Measurements from ENCODE around the gene P4HA2.
A peak's percentile ranks its signal among the peaks of the same experiment; 100 is the strongest.

Gene P4HA2

GRCh38 chr5:132246806-132247205 is 19.2 kb upstream of the P4HA2 start:
- no peak for DNase-seq

- no peak for DNase-seq
These were observed 17.9 kb upstream of the P4HA2 start for GRCh38 chr5:132245593-132245992.

- DNase-seq, result no peak
These were observed 15.8 kb upstream of the P4HA2 start for GRCh38 chr5:132243366-132243977.

DNA sequence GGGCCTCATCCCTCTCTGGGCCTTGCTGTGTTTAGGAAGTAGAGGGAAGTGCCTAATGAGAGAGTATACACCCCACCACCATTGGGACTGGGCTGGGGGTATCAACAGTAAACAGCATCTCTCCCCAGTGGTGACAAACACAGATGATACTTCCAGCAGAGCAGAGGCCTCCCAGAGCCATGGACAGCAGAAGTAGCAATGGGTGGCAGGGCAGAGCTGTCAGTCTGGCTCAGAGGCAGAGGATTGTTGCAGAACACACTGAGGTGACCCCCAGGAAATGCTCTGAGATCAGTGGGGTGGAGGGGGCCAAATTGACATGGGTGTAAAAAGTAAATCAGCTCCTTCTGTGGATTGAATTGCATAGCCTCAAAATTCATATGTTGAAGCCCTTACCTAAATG is 12.1 kb upstream of the P4HA2 start:
- DNase-seq, result no peak

- DNase-seq, result no peak
These were observed 11.3 kb upstream of the P4HA2 start for GRCh38 chr5:132238901-132239500.

DNA sequence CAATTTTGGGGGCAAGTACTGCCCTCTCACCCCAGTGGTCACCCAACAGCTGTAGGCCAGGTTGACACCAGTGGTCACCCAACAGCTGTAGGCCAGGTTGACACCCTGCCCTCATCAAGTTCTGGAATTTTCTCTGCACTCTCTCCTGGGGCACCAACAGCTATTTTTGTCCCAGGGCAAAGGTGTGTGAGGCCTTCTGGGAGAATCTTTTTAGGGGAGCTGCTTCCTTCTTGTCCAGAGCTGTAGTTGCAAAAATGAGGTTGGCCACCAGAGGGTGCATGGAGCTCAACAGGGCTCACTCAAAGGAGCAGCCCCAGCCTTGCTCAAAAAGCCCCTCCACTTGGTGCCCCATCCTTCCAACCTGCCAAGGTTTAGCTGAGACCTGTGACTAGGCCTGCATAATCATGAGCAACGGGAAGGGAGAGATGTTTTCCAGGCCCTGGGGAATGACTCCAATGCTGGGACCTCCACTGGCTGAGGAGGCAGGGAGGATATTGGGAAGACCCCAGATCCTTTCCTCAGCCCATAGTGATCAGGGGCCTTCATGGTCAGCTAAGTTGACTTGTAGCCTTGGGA is 10.6 kb upstream of the P4HA2 start:
- peak; percentile 57 for DNase-seq

DNA sequence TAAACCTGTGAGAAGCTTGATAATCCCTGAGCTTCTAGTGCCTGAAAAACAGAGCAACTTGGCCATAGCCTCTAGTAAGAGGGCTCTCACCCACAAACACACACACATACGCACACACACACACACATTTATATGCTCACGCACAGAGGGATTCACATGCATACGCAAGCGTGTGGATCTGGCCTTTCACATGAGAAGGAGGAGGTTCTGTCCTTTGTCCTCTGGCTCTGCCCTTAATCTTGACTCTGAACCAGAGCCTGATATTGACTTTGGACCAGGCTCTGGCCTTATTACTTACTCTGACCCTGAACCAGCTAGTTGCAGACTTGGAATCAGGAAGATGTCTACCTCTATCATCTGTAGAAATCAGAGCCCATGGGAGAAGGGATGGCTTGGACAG is 10.0 kb upstream of the P4HA2 start:
- DNase-seq, result no peak

- no peak for DNase-seq
These were observed 9.5 kb upstream of the P4HA2 start for GRCh38 chr5:132237141-132237540.

- no peak for DNase-seq
These were observed 7.7 kb upstream of the P4HA2 start for GRCh38 chr5:132235340-132235739.

GRCh38 chr5:132234684-132235062 is 7.0 kb upstream of the P4HA2 start:
- DNase-seq, result no peak

DNA sequence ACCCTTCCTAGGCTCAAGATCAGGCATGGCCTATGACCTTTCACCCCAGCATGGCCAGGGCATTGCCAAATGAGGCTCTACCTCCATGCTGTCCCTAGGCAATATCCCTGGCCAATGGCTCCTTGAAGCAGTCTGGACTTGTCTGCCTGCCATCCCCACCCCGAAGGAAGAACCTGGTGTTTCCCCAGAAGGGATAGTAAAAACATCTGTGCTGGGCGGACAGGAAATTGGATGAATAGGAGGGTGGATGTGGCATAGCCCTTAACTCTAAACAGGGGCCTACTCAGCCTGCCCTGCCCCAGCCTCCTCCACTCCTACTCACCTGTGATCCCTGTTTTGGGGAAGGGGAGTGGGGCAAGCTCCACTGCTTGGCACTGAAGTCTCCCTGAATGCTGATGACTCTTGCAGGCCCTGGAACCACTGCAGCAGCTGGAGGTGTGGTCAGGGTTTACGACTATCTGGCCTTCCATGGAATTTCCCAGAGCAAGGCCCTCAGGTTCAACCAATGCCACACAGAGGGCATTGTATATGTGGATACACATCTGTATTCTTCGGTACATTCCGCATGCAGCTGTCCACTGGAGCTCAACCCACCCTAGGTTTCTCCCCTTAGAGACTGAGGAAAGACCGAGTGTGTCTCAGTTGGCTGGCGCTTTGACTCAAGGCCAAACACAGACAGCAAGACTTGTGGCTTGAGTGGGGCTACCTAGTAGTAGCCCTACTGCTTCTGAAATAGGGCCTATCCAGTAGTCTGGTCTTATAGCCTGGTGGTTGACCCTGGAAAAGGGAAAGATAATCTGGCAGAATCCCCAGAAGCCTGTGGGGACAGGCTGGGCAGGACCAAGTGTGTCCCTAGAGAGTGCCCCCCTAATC is 6.4 kb upstream of the P4HA2 start:
- DNase-seq, result no peak

GRCh38 chr5:132233081-132233480 is 5.4 kb upstream of the P4HA2 start:
- DNase-seq, result no peak

- DNase-seq, result no peak
These were observed 4.8 kb upstream of the P4HA2 start for GRCh38 chr5:132232465-132232864.

- no peak for DNase-seq
These were observed 3.2 kb upstream of the P4HA2 start for GRCh38 chr5:132230871-132231270.

GRCh38 chr5:132229236-132229635 is 1.6 kb upstream of the P4HA2 start:
- no peak for DNase-seq

- no peak for DNase-seq
These were observed 785 bp upstream of the P4HA2 start for GRCh38 chr5:132228241-132229035.

GRCh38 chr5:132227235-132227484 is 493 bp downstream of the P4HA2 start:
- DNase-seq, result no peak

DNA sequence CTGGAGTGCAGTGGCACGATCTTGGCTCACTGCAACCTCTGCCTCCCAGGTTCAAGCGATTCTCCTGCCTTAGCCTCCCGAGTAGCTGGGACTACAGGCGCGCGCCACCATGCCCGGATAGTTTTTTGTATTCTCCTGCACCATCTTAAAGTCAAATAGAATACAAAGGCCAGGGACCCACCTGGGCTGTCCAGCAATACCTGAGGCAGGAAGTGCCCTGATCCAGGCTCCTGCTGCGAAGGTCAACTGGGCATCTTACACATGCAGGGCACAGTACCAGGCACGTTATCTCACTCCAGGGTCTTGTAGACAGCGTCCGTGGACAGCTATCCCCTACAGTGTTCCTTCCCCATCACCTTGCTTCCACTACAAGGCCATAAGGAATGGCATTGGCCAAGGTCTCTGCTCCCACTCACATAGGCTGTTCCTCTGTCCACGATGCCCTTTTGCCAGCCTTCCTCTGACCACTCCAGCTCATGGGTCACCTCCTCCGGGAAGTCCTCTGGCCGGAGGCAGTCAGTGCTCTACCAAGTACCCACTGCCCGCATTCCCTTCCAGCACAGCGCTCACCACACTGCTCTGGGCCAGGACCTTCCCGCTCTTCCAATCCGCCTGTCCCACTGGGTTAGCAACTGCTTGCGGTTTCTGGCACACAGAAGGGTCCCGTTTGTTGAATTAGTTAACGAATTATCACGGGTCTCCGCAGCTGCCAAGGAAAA is 978 bp downstream of the P4HA2 start:
- DNase-seq, result no peak

GRCh38 chr5:132225165-132226032 is 2.3 kb downstream of the P4HA2 start:
- DNase-seq, result peak; percentile 16

GRCh38 chr5:132224716-132225115 is 2.9 kb downstream of the P4HA2 start:
- DNase-seq, result no peak

DNA sequence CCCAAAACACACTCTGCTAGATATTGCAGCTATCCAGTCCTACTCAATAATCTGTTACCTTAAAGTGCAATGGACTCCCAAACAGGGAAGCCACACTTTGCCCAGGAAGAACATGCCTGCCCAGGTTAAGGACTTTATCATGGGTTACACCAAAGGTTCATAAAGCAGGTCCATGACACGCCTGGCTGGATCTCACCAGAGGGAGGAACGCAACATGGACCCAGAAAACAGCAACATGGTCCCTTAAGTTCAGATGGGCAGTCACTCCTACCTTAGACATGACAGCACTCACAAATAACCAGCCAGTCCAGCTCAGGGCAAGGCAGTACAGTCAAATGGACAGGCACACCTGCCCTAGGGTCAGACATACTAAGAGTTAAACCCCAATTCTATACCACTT is 3.8 kb downstream of the P4HA2 start:
- DNase-seq, result no peak

GRCh38 chr5:132222649-132223038 is 5.0 kb downstream of the P4HA2 start:
- no peak for DNase-seq
